H1 (cell line): ENCODE data around the gene PIF1. TPM values are rescaled to one million over a fixed set of nuclear protein-coding genes. Genes with fewer than 3 reads are reported as not detected.

ENCODE experiments used
- RAD21 ChIP-seq, 2 experiments: IDR thresholded peaks in 1 of 2; conservative IDR thresholded peaks in 1 of 2; 2 replicates each; pipeline ENCODE4 v1.6.1; 2011; ENCODE audit warnings: low read depth in 2 of 2, low read length in 2 of 2, improper control_type of control experiment in 1 of 2, inconsistent platforms in 1 of 2, mild to moderate bottlenecking in 1 of 2, moderate library complexity in 1 of 2
- ZNF274 ChIP-seq: IDR thresholded peaks from 2 replicates; pipeline ENCODE4 v1.7.0; 2012; ENCODE audit warnings: low read length, borderline replicate concordance; ENCODE audit errors: extremely low read depth
- polyA plus RNA-seq, 7 experiments: library from polyadenylated mRNA; depleted of rRNA in 3 of 7; stranded (reverse) in 5 of 7; unstranded in 2 of 7; fragments of >200 nt in 5 of 7; fragments of 200-250 nt in 2 of 7; gene quantifications; 1 replicate in 5 of 7; 2 replicates in 1 of 7; 4 replicates in 1 of 7; pipeline versions ENCODE4 v1.2.1 to v1.2.3, GENCODE V29; 2011 to 2013; ENCODE audit warnings: missing spikeins in 2 of 7, mixed read lengths in 2 of 7
- total RNA-seq: library from RNA; stranded (reverse); fragmentation: NEBNext Ultra II Directional; extraction: Animal tissue kit (Norgen Biotek cat#: 25700); gene quantifications from 2 replicates; pipeline ENCODE4 v1.2.1, GENCODE V29; 2021

The PIF1 gene
- total and polyA plus RNA-seq, 2 of the 8 experiments (the other 6 are each of a cell fraction or from before 2014, with no cell fraction given) = 73.3 to 138 TPM

DNA sequence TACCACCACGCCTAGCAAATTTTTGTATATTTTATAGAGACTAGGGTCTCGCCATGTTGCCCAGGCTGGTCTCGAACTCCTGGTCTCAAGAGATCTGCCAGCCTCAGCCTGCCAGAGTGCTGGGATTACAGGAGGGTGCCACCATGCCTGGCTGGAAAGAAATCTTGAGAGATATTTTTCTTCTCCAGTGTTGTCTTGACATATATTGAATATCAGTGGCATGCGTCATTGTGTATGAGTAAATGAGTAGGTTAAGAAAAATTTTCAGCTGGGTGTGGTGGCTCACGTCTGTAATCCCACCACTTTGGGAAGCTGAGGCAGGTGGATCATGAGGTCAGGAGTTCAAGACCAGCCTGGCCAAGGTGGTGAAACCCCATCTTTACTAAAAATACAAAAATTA is 3.5 kb upstream of the PIF1 start (continued):
- no peak for TF ChIP-seq ZNF274
- TF ChIP-seq RAD21 (IDR thresholded peaks at IDR 0.05 in 1 of 2, conservative IDR thresholded peaks at IDR 0.05 in 1 of 2; ENCODE audit: low read depth in 2 of 2, low read length in 2 of 2) = no peak
- TF ChIP-seq, all 59 proteins: peak for 0
